Ovary (tissue), 9 donors: ENCODE data around the gene XPNPEP1. TPM values are rescaled to one million over a fixed set of nuclear protein-coding genes. Genes with fewer than 3 reads are reported as not detected.

Source experiments
- DNase-seq, 5 donors: peaks; one replicate each; pipeline ENCODE4 v3.0.0-alpha.2; 2019 to 2020
- H3K27ac ChIP-seq, 2 donors: fragments of 200-600 bp; one replicate each; pipeline versions ENCODE4 v1.5.1 to v1.8.0; 2019 to 2022
- H3K27me3 ChIP-seq: fragments of 200-600 bp; one replicate; pipeline ENCODE4 v1.8.0; 2022
- H3K36me3 ChIP-seq: fragments of 200-600 bp; sonication (generic); one replicate; pipeline ENCODE4 v1.5.1; 2019
- H3K4me1 ChIP-seq: one replicate; pipeline ENCODE4 v1.8.1; 2013; ENCODE audit warnings: mild to moderate bottlenecking, moderate library complexity; ENCODE audit not compliant: insufficient read depth
- H3K4me3 ChIP-seq: fragments of 200-600 bp; sonication (generic); one replicate; pipeline ENCODE4 v1.5.1; 2017
- H3K9me3 ChIP-seq, 2 donors: fragments of 200-600 bp in 1 of 2; sonication (generic) in 1 of 2; one replicate each; pipeline versions ENCODE4 v1.5.1 to v1.8.1; 2013 to 2019; ENCODE audit warnings: mild to moderate bottlenecking in 1 of 2, moderate library complexity in 1 of 2
- CTCF ChIP-seq, 3 donors: fragments of 450-650 bp in 2 of 3; fragments of 200-600 bp in 1 of 3; IDR thresholded peaks; one replicate each; pipeline versions ENCODE4 v1.5.1 to v1.8.0; 2016 to 2022; ENCODE audit warnings: antibody characterized with exemption in 3 of 3, mild to moderate bottlenecking in 1 of 3
- EP300 ChIP-seq: sonication (generic); formaldehyde crosslinking; IDR thresholded peaks from one replicate; pipeline ENCODE4 v1.6.1; 2017; ENCODE audit warnings: antibody characterized with exemption
- POLR2A ChIP-seq: fragments of 450-650 bp; IDR thresholded peaks from one replicate; pipeline ENCODE4 v1.6.1; 2017; ENCODE audit warnings: antibody characterized with exemption, mild to moderate bottlenecking, moderate library complexity
- WGBS, 3 donors: extraction: QIAGEN DNeasy Blood & Tissue Kit in 1 of 3; methylation state at CpG; one replicate each; pipeline versions ENCODE4 v1.1.5 to v1.1.7; 2013 to 2017; 5-methylcytosine and 5-hydroxymethylcytosine counted together
- intact Hi-C, 4 donors: fragments of 100-400 bp; cut with DNase I; formaldehyde crosslinking; loops; one replicate each; pipeline versions ENCODE4 v1.11.0 to v1.15.1; 2022 to 2023
- polyA plus RNA-seq, 2 donors: library from polyadenylated mRNA; stranded (reverse); fragments of 200-250 nt in 1 of 2; fragments of 350-450 nt in 1 of 2; fragmentation: Illumina TruSeq in 1 of 2; extraction: RNeasy Lipid Tissue Mini Kit (QIAGEN cat#74804) in 1 of 2; gene quantifications; one replicate each; pipeline ENCODE4 v1.2.3, GENCODE V29; 2013 to 2014
- total RNA-seq, 7 donors: library from RNA; depleted of rRNA in 2 of 7; stranded (reverse); fragments of >200 nt in 2 of 7; fragmentation: NEBNext Ultra II Directional in 3 of 7; extraction: Animal tissue kit (Norgen Biotek cat#: 25700) in 3 of 7; gene quantifications; one replicate each; pipeline versions ENCODE4 v1.1.0 to v1.2.4, GENCODE V29; 2016 to 2023
- donor health status: DM: no; HTN: no; CAD: no; lungs with moderate emphysema.
- donor health status: DM: no; HTN: no; CAD: no.
- donor health status: Bipolar disorder and iron deficiency.
- donor health status: DM: yes; HTN: yes; CAD: no.
- donor health status: DM: no; HTN: no; CAD: no.
- donor health status: DM: yes; HTN: yes; CAD: no.

Gene XPNPEP1
- total and polyA plus RNA-seq, 9 donors, result 27.2 to 70.7 (median 47.1) TPM

GRCh38 chr10:109831846-109832245 lies 91.5 kb downstream of the XPNPEP1 start:
- H3K27ac ChIP-seq, result no peak overlapping the region
- no peak for TF ChIP-seq EP300
- no peak for TF ChIP-seq CTCF (IDR thresholded peaks at IDR 0.05)
- TF ChIP-seq POLR2A, result no peak
- intact Hi-C loops, result no loop called here
- DNase-seq, result no peak
- no peaks in the 10 kb centered on the region for H3K27me3 ChIP-seq
- no peaks in the 10 kb centered on the region for H3K36me3 ChIP-seq
- 92 to 96% (median 96%) methylated on average over 9 of the region's 9 CpGs for WGBS, 3 donors
- H3K9me3 ChIP-seq, result no peaks in the 10 kb centered on the region
- H3K4me3 ChIP-seq, result no peak overlapping the region
- peaks cover 4% of the 10 kb centered on the region for H3K4me1 ChIP-seq

DNA sequence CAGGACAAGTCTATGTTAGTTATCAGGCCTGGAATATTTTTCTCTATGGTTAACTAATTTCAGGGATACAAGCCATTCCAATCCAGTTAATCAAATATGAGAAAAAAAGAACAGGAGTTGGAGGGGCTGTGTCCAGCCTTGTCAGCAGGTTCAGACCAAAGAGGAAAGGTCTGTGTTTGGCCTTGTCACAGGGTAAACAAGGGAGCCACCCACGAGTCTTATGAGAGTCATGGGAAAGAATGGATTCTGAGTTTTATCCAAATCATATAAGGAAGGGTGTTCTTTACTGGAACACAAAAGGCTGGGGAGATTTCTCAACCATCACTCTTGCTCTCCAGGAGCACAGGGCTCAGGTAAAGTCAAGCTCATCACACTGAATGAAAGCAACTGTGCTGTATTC lies 99.1 kb downstream of the XPNPEP1 start:
- H3K27me3 ChIP-seq, result no peaks in the 10 kb centered on the region
- no peaks in the 10 kb centered on the region for H3K4me1 ChIP-seq
- TF ChIP-seq POLR2A, result no peak
- no peak for TF ChIP-seq CTCF (IDR thresholded peaks at IDR 0.05)
- TF ChIP-seq EP300, result no peak
- intact Hi-C loops, result no loop called here
- H3K36me3 ChIP-seq, result no peaks in the 10 kb centered on the region
- no peak for DNase-seq
- H3K9me3 ChIP-seq, result no peaks in the 10 kb centered on the region
- no peak overlapping the region for H3K4me3 ChIP-seq
- WGBS, 3 donors, result 4 to 27% (median 16%) methylated on average over 1 of the region's 1 CpG
- H3K27ac ChIP-seq, result no peak overlapping the region

DNA sequence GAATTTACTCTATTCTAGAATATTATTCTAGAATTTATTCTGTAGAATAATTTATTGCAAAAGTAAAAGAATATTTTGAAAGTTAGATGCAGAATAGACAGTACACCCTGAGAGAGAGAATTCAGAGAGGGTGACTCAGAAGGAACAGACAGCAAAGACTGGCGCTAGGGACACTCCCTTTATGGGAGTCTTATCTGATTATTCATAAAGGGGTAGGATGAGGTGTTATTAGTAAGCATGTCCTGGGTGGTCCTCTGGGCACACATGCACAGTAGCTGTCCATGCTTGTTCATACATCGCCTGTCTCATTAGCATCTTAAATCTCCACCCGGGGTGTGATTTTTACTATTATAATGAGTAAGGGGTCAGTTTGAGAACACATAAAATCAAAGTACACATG lies 100.1 kb downstream of the XPNPEP1 start:
- H3K9me3 ChIP-seq, result no peaks in the 10 kb centered on the region
- H3K27ac ChIP-seq, result no peak overlapping the region
- no peaks in the 10 kb centered on the region for H3K36me3 ChIP-seq
- no peak for DNase-seq
- H3K4me1 ChIP-seq, result no peaks in the 10 kb centered on the region
- no peak overlapping the region for H3K4me3 ChIP-seq
- intact Hi-C loops, result no loop called here
- 92 to 94% (median 93%) methylated on average over 3 of the region's 3 CpGs for WGBS, 3 donors
- TF ChIP-seq CTCF (IDR thresholded peaks at IDR 0.05) (no peak), EP300 (no peak), POLR2A (no peak)
- H3K27me3 ChIP-seq, result no peaks in the 10 kb centered on the region

- Histone ChIP-seq H3K4me1 (no peaks in the 10 kb centered on the region), H3K9me3 (no peaks in the 10 kb centered on the region), H3K27me3 (no peaks in the 10 kb centered on the region), H3K4me3 (no peak overlapping the region), H3K27ac (no peak overlapping the region), H3K36me3 (no peaks in the 10 kb centered on the region)
- 53 to 70% (median 60%) methylated on average over 5 of the region's 5 CpGs for WGBS, 3 donors
- DNase-seq, result no peak
- TF ChIP-seq CTCF (IDR thresholded peaks at IDR 0.05), result no peak
- no peak for TF ChIP-seq POLR2A
- no peak for TF ChIP-seq EP300
- intact Hi-C loops, result no loop called here
Measured at GRCh38 chr10:109821672-109822071, 101.6 kb downstream of the XPNPEP1 start.
